Measurements from ENCODE around the gene TNKS2.
A peak's percentile ranks its signal among the peaks of the same experiment; 100 is the strongest.
"Not testable (repeated sequence)": the region's sequence is repeated elsewhere in the genome, so short reads cannot be mapped to it uniquely, and the experiment has no call there.

The TNKS2 gene

GRCh38 chr10:91797874-91798648, at the start of gene TNKS2:
Gene TNKS2 (plus strand): TSS chr10:91798426. CDS start chr10:91798691, 265 bp downstream.
- in situ Hi-C loops (cut with HindIII; ENCODE audit: low pct_ligation_motif_present, low pct_unique_long_range_greater_than_20kb, low sequenced_read_pairs), result no loop called here
- DNase-seq, result peak; percentile 96

- DNase-seq; in situ Hi-C loops (cut with HindIII; ENCODE audit: low pct_ligation_motif_present, low pct_unique_long_range_greater_than_20kb, low sequenced_read_pairs): not testable (repeated sequence)
Measured at GRCh38 chr10:91749592-91749991, 48.6 kb upstream of the TNKS2 start.

- in situ Hi-C loops (cut with HindIII; ENCODE audit: low pct_ligation_motif_present, low pct_unique_long_range_greater_than_20kb, low sequenced_read_pairs), result no loop called here
- no peak for DNase-seq
Measured at GRCh38 chr10:91756286-91756685, 41.9 kb upstream of the TNKS2 start.

DNA sequence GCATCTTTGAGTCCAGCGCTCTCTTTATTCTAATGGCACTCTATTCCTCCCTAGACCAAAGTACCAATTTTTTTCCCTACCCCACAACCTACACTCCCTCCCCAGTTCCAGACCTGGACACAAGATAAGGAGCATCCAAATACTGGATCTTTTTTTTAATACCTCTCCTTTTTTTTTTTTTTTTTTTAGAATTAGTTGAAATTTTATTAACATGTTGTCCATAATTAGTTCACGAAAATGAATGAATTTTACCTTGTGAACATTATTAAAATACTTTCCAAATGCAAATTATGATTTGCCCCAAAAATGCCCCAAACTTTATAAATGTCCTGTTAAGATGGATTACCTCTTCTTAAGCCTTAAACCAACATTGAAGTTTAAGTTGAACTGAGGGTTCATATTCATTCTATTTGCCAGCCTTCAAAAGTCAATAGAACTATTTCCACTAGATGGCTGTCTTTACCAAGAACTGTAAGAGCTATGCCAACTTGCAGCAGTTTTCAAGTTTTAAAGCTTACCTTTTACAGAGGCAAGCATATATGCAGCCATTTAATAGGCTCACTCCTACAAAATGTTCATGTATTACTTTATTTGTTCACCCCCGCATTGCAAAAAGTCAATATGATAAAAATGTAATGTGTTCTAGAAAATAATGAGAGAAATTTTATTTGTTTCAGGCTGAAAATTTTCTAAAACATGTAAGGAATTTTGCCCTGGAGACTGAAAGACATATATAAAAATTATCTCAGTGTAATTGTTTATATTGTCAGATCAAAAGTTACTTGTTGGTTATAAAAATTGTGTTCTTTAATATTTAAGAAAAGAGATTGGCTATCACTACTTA, 39.7 kb upstream of the TNKS2 start:
- DNase-seq, result peak; percentile 75
- in situ Hi-C loops (cut with HindIII; ENCODE audit: low pct_ligation_motif_present, low pct_unique_long_range_greater_than_20kb, low sequenced_read_pairs), result no loop called here

DNA sequence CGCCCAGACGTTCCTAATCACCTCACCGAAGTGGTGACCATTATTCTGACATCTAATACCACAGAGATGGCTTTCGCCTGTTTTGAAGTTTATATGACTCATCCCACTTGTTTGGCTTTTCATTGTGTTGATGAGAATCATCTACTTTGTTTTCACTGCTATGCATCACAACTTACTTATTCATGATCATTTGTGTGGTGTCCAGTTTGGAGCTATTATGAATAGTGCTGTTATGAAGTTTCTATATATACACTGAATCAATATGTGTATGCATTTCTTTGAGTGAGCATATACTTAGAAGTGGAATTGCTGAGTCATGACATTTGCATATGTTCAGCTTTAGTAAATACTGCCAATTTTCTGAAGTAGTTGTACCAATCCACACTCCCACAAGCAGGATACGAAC, 38.6 kb upstream of the TNKS2 start:
- in situ Hi-C loops (cut with HindIII; ENCODE audit: low pct_ligation_motif_present, low pct_unique_long_range_greater_than_20kb, low sequenced_read_pairs), result no loop called here
- no peak for DNase-seq

- in situ Hi-C loops (cut with HindIII; ENCODE audit: low pct_ligation_motif_present, low pct_unique_long_range_greater_than_20kb, low sequenced_read_pairs), result no loop called here
Measured at GRCh38 chr10:91761721-91762120, 36.5 kb upstream of the TNKS2 start.

DNA sequence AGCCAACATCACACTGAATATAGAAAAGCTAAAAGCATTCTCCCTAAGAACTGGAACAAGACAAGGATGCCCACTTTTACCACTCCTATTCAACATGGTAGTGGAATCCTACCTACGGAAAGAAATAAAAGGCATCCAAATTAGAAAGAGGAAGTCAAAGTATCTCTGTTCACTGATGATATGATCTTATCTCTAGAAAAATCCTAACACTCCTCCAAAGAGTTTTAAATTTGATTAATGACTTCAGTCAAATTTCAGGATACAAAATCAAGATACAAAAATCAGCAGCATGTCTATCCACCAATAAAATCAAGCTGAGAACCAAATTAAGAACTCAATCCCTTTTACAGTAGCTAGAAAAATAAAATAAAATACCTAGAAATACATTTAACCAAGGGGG, 35.3 kb upstream of the TNKS2 start:
- in situ Hi-C loops (cut with HindIII; ENCODE audit: low pct_ligation_motif_present, low pct_unique_long_range_greater_than_20kb, low sequenced_read_pairs), result no loop called here

More at GRCh38 chr10:91761721-91762120, 36.5 kb upstream of the TNKS2 start:
- DNase-seq, result no peak

DNA sequence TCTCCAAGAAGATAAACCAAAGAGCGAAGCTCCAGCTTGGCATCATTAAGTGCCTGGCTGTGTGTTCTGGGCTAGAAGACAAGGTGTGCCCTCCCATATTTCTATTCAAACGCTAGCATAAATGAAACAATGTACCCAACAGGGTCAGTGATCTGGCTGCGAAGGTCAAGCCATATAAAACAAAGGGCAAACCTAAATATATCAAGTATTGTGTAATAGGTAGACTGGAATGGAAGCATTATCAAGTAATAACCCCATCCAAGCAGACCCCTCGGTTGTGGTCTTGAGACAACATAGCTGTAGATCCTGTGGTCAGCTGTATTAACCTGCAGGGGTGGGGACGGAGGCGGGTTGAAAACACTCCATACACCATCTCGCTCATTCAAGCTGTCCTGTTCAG, 31.6 kb upstream of the TNKS2 start:
- in situ Hi-C loops (cut with HindIII; ENCODE audit: low pct_ligation_motif_present, low pct_unique_long_range_greater_than_20kb, low sequenced_read_pairs), result no loop called here
- DNase-seq, result no peak

More for the DNA sequence above, 35.3 kb upstream of the TNKS2 start:
- no peak for DNase-seq

GRCh38 chr10:91768123-91768522, 30.1 kb upstream of the TNKS2 start:
- no peak for DNase-seq
- in situ Hi-C loops (cut with HindIII; ENCODE audit: low pct_ligation_motif_present, low pct_unique_long_range_greater_than_20kb, low sequenced_read_pairs), result no loop called here

DNA sequence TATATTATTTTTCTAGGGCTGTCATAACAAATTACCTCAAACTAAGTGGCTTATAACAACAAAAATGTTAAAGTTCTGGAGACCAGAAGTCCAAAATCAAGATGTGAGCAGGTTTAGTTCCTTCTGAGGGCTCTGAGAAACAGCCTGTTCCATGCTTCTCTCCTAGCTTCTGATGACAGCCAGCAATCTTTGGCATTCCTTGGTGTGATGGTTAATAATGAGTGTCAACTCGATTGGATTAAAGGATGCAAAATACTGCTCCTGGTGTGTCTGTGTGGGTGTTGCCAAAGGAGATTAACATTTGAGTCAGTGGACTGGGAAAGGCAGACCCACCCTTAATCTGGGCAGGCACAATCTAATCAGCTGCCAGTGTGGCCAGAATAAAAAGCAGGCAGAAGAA, 26.3 kb upstream of the TNKS2 start:
- DNase-seq, result no peak
- in situ Hi-C loops (cut with HindIII; ENCODE audit: low pct_ligation_motif_present, low pct_unique_long_range_greater_than_20kb, low sequenced_read_pairs), result no loop called here

GRCh38 chr10:91772461-91772860, 25.8 kb upstream of the TNKS2 start:
- no peak for DNase-seq
- in situ Hi-C loops (cut with HindIII; ENCODE audit: low pct_ligation_motif_present, low pct_unique_long_range_greater_than_20kb, low sequenced_read_pairs), result no loop called here

- in situ Hi-C loops (cut with HindIII; ENCODE audit: low pct_ligation_motif_present, low pct_unique_long_range_greater_than_20kb, low sequenced_read_pairs), result no loop called here
- DNase-seq, result no peak
Measured at GRCh38 chr10:91772869-91773268, 25.4 kb upstream of the TNKS2 start.

DNA sequence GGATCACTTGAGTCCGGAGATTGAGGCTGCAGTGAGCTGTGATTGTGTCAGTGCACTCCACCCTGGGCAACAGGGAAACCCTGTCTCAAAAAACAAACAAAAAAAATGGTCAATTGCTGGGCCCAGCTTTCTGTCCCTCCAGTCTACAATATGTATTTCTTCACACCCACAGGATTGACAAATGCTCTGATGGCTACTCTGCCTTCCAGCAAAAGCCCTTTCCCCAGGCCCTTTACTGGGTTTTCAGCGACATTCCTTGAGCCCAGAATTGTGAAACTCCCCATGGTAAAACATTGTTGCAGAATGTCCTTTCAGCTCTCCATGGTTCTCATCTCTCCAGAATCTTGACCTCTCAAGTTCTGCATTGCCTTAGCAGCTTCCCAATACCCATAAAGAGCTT, 23.7 kb upstream of the TNKS2 start:
- no peak for DNase-seq
- in situ Hi-C loops (cut with HindIII; ENCODE audit: low pct_ligation_motif_present, low pct_unique_long_range_greater_than_20kb, low sequenced_read_pairs), result no loop called here

DNA sequence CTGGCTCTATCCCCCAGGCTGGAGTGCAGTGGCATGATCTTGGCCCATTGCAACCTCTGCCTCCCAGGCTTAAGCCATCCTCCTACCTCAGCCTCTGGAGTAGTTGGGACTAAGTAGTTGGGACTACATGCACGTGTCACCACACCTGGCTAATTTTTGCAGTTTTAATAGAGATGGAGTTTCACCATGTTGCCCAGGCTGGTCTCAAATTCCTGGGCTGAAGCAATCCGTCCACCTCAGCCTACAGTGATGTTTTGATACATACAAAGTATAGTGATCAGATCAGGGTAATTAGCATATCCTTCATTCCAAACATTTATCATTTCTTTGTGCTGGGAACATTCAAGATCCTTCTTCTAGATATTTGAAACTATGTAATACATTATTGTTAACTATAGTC, 22.5 kb upstream of the TNKS2 start:
- in situ Hi-C loops (cut with HindIII; ENCODE audit: low pct_ligation_motif_present, low pct_unique_long_range_greater_than_20kb, low sequenced_read_pairs), result no loop called here
- DNase-seq, result no peak

- no peak for DNase-seq
- in situ Hi-C loops (cut with HindIII; ENCODE audit: low pct_ligation_motif_present, low pct_unique_long_range_greater_than_20kb, low sequenced_read_pairs), result no loop called here
Measured at GRCh38 chr10:91776266-91776665, 22.0 kb upstream of the TNKS2 start.

- in situ Hi-C loops (cut with HindIII; ENCODE audit: low pct_ligation_motif_present, low pct_unique_long_range_greater_than_20kb, low sequenced_read_pairs), result no loop called here
- DNase-seq, result no peak
Measured at GRCh38 chr10:91778485-91778884, 19.7 kb upstream of the TNKS2 start.

- no peak for DNase-seq
- in situ Hi-C loops (cut with HindIII; ENCODE audit: low pct_ligation_motif_present, low pct_unique_long_range_greater_than_20kb, low sequenced_read_pairs), result no loop called here
Measured at GRCh38 chr10:91779011-91779605, 19.1 kb upstream of the TNKS2 start.

DNA sequence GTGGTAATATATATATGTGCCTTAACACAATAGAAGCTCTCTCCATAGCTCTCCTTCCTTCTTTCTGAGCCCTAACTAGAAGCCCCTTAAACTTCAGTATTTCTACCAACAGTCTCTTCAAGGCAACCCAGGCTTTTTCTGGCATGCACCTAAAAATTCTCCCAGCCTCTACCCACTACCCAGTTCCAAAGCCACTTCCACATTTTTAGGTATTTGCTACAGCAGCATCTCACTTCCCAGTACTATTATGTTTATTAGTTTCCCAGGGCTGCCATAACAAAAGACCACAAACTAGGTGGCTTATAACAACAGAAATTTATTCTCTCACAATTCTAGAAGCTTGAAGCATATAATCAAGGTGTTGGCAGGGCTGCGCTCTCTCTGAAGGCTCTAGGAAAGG, 15.7 kb upstream of the TNKS2 start:
- DNase-seq, result no peak
- in situ Hi-C loops (cut with HindIII; ENCODE audit: low pct_ligation_motif_present, low pct_unique_long_range_greater_than_20kb, low sequenced_read_pairs), result no loop called here

DNA sequence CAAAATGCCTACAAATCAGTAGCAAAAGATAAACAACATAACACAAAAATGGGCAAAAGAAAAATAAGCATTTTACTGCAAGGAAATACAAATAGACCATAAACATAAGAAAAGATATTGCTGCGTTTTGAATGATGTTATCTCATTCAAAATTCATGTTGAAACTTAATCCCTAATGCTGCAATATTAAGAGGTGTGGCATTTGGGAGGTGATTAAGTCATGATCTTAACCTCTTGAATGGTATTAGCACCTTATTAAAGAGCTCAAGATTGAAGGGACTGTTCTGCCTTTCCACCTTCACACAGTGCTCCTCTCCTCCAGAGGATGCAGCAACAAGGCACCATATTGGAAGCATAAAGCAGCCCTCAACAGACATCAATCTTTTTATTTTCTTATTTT, 12.4 kb upstream of the TNKS2 start:
- no peak for DNase-seq
- in situ Hi-C loops (cut with HindIII; ENCODE audit: low pct_ligation_motif_present, low pct_unique_long_range_greater_than_20kb, low sequenced_read_pairs), result no loop called here
